SK-N-SH (cell line): ENCODE results near the gene PTPN12. TPM values are rescaled to one million over a fixed set of nuclear protein-coding genes. Genes with fewer than 3 reads are reported as not detected.

Experiments
- CTCF ChIA-PET: fragments of 300-600, 350-600 bp; formaldehyde crosslinking; extraction: SDS; loops from one replicate; lab custom pipeline; 2021; lab: Yijun Ruan, JAX
- POLR2A ChIA-PET: fragments of 350-600 bp; sonication (Branson Sonifier 250); formaldehyde crosslinking; extraction: SDS; loops from one replicate; lab custom pipeline; 2020; ENCODE audit warnings: antibody characterized with exemption, inconsistent platforms; lab: Yijun Ruan, JAX
- DNase-seq: peaks from one replicate; pipeline ENCODE4 v3.0.0; 2012
- H2AFZ ChIP-seq: fragments of 200-600 bp; sonication (generic); 2 replicates; pipeline ENCODE4 v1.8.1; 2016; ENCODE audit warnings: antibody characterized with exemption, mild to moderate bottlenecking, low read depth
- H3F3A ChIP-seq: fragments of 200-600 bp; sonication (generic); replicated peaks from 2 replicates; pipeline ENCODE3; 2016; ENCODE audit warnings: antibody characterized with exemption, mild to moderate bottlenecking; ENCODE audit not compliant: insufficient read depth
- H3K27ac ChIP-seq, 2 experiments: fragments of 200-500 bp in 1 of 2; fragments of 200-600 bp in 1 of 2; sonication (Bioruptor generic) in 1 of 2; sonication (generic), shearing (Covaris generic) in 1 of 2; 2 replicates each; pipeline versions ENCODE4 v1.5.1 to v1.6.1; 2014 to 2016; ENCODE audit warnings: low read depth in 2 of 2, inconsistent platforms in 1 of 2, low read length in 1 of 2, mild to moderate bottlenecking in 1 of 2, mixed read lengths in 1 of 2
- H3K27me3 ChIP-seq: fragments of 200-600 bp; sonication (generic), shearing (Covaris generic); 2 replicates; pipeline ENCODE4 v1.6.1; 2016; ENCODE audit warnings: mixed run types; ENCODE audit not compliant: insufficient read depth
- H3K36me3 ChIP-seq, 2 experiments: fragments of 200-500 bp in 1 of 2; fragments of 200-600 bp in 1 of 2; sonication (Bioruptor generic) in 1 of 2; sonication (generic) in 1 of 2; replicated peaks in 1 of 2; 2 replicates each; pipeline versions ENCODE3 to v1.5.1; 2014 to 2016; ENCODE audit warnings: low read length in 1 of 2, mild to moderate bottlenecking in 1 of 2; ENCODE audit not compliant: insufficient read depth in 2 of 2, control insufficient read depth in 1 of 2
- H3K4me1 ChIP-seq, 2 experiments: fragments of 200-500 bp in 1 of 2; fragments of 200-600 bp in 1 of 2; sonication (Bioruptor generic) in 1 of 2; sonication (generic), shearing (Covaris generic) in 1 of 2; 2 replicates each; pipeline versions ENCODE4 v1.5.1 to v1.6.1; 2014 to 2016; ENCODE audit warnings: low read depth in 1 of 2, low read length in 1 of 2, mixed run types in 1 of 2; ENCODE audit not compliant: insufficient read depth in 2 of 2, control insufficient read depth in 1 of 2
- H3K4me2 ChIP-seq: fragments of 200-600 bp; sonication (generic), shearing (Covaris generic); 2 replicates; pipeline ENCODE4 v1.6.1; 2017; ENCODE audit warnings: mixed run types
- H3K4me3 ChIP-seq, 2 experiments: fragments of 200-500 bp in 1 of 2; fragments of 200-600 bp in 1 of 2; sonication (Bioruptor generic) in 1 of 2; sonication (generic), shearing (Covaris generic) in 1 of 2; 2 replicates each; pipeline versions ENCODE4 v1.5.1 to v1.8.1; 2014 to 2016; ENCODE audit warnings: low read depth in 2 of 2, inconsistent platforms in 1 of 2, low read length in 1 of 2, mild to moderate bottlenecking in 1 of 2, mixed read lengths in 1 of 2, moderate library complexity in 1 of 2
- H3K79me2 ChIP-seq: fragments of 200-600 bp; sonication (generic); 2 replicates; pipeline ENCODE4 v1.8.1; 2017; ENCODE audit warnings: mild to moderate bottlenecking; ENCODE audit not compliant: insufficient read depth
- H3K9ac ChIP-seq: fragments of 200-600 bp; sonication (generic); 2 replicates; pipeline ENCODE4 v1.6.1; 2017; ENCODE audit warnings: mixed run types
- H3K9me2 ChIP-seq: fragments of 200-600 bp; sonication (generic); 2 replicates; pipeline ENCODE4 v1.6.1; 2017; ENCODE audit warnings: mixed run types
- H3K9me3 ChIP-seq: fragments of 200-600 bp; sonication (generic); 2 replicates; pipeline ENCODE4 v1.6.1; 2017; ENCODE audit warnings: mixed run types, mild to moderate bottlenecking, moderate library complexity
- H4K20me1 ChIP-seq: fragments of 200-600 bp; sonication (generic); 2 replicates; pipeline ENCODE4 v1.6.1; 2017; ENCODE audit warnings: mild to moderate bottlenecking, mixed run types; ENCODE audit not compliant: insufficient read depth
- EP300 ChIP-seq, 2 experiments: IDR thresholded peaks; 2 replicates each; pipeline versions ENCODE4 v1.4.0 to v1.6.1; 2012; ENCODE audit warnings: borderline replicate concordance in 1 of 2, low read depth in 1 of 2, low read length in 1 of 2
- FOXJ3 ChIP-seq: sonication (generic); formaldehyde crosslinking; IDR thresholded peaks from 2 replicates; pipeline ENCODE4 v1.5.1; 2020; ENCODE audit warnings: mild to moderate bottlenecking, missing genetic modification reagents
- JUND ChIP-seq: IDR thresholded peaks from 2 replicates; pipeline ENCODE4 v1.4.0; 2012
- MXI1 ChIP-seq: IDR thresholded peaks from 2 replicates; pipeline ENCODE4 v1.6.1; 2012; ENCODE audit warnings: mild to moderate bottlenecking, low read depth, low read length, improper control_type of control experiment
- RAD21 ChIP-seq: IDR thresholded peaks from 2 replicates; pipeline ENCODE4 v1.6.1; 2012; ENCODE audit warnings: mild to moderate bottlenecking, low read length
- RCOR1 ChIP-seq: fragments of 150-350 bp; IDR thresholded peaks from 2 replicates; pipeline ENCODE4 v1.6.1; 2017; ENCODE audit warnings: antibody characterized with exemption, low read length
- RFX5 ChIP-seq: IDR thresholded peaks from 2 replicates; pipeline ENCODE4 v1.6.1; 2012; ENCODE audit warnings: mild to moderate bottlenecking, improper control_type of control experiment, low read length
- RXRA ChIP-seq: IDR thresholded peaks from 2 replicates; pipeline ENCODE4 v1.4.0; 2012; ENCODE audit warnings: low read depth, mild to moderate bottlenecking, borderline replicate concordance
- SMC3 ChIP-seq: IDR thresholded peaks from 2 replicates; pipeline ENCODE4 v1.6.1; 2012; ENCODE audit warnings: low read depth, low read length, improper control_type of control experiment
- USF1 ChIP-seq: IDR thresholded peaks from 2 replicates; pipeline ENCODE4 v1.4.0; 2012; ENCODE audit warnings: low read depth, borderline replicate concordance
- USF2 ChIP-seq: fragments of 150-350 bp; IDR thresholded peaks from 2 replicates; pipeline ENCODE4 v1.6.1; 2017; ENCODE audit warnings: antibody characterized with exemption, low read length, low read depth, borderline replicate concordance
- YY1 ChIP-seq: IDR thresholded peaks from 2 replicates; pipeline ENCODE4 v1.4.0; 2012; ENCODE audit warnings: low read depth, mild to moderate bottlenecking
- WGBS: methylation state at CpG from one replicate; pipeline ENCODE4 v1.1.6; 2017; ENCODE audit warnings: low lambda C conversion rate; 5-methylcytosine and 5-hydroxymethylcytosine counted together
- polyA plus RNA-seq, 3 experiments: library from polyadenylated mRNA; depleted of rRNA; stranded (reverse); fragments of >200 nt; gene quantifications; 2 replicates each; pipeline ENCODE4 v1.2.3, GENCODE V29; 2012
- TF ChIP-seq, protein P1 (sequence below): fragments of 200-600 bp; sonication (generic); IDR thresholded peaks from 2 replicates; pipeline ENCODE4 v1.6.1; 2017; ENCODE audit warnings: antibody characterized with exemption, mild to moderate bottlenecking, moderate library complexity
- TF ChIP-seq, protein P2 (sequence below): IDR thresholded peaks from 2 replicates; pipeline ENCODE4 v1.4.0; 2012; ENCODE audit warnings: low read depth, borderline replicate concordance

The PTPN12 gene
- polyA plus RNA-seq, 1 of the 3 experiments (the other 2 are of a cell fraction) = 23.3 TPM

DNA sequence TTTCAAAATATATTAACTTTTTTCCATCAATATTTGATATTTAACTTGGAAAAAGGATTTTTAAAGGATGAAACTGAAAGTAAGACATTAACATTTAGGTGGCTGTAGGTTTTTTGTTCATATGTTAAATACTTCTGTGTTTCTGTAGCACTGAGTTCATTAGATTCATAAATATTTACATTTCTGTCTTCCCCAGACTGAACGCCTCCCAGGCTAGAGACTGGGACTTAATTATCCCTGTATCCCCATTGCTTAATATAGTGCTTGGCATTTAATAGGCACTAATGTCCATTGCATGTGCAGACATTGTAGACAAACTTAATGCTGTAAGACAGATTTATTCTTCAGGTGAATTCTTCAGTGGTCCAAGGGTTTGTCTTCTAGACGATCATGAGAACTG lies 7.4 kb downstream of the PTPN12 start (continued):
- TF ChIP-seq, protein P1, sequence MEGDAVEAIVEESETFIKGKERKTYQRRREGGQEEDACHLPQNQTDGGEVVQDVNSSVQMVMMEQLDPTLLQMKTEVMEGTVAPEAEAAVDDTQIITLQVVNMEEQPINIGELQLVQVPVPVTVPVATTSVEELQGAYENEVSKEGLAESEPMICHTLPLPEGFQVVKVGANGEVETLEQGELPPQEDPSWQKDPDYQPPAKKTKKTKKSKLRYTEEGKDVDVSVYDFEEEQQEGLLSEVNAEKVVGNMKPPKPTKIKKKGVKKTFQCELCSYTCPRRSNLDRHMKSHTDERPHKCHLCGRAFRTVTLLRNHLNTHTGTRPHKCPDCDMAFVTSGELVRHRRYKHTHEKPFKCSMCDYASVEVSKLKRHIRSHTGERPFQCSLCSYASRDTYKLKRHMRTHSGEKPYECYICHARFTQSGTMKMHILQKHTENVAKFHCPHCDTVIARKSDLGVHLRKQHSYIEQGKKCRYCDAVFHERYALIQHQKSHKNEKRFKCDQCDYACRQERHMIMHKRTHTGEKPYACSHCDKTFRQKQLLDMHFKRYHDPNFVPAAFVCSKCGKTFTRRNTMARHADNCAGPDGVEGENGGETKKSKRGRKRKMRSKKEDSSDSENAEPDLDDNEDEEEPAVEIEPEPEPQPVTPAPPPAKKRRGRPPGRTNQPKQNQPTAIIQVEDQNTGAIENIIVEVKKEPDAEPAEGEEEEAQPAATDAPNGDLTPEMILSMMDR = no peak
- no peak for TF ChIP-seq USF1
- no peak for TF ChIP-seq RAD21
- no peak for TF ChIP-seq SMC3

- Histone ChIP-seq H3K9me2 (no peaks in the 10 kb centered on the region), H4K20me1 (peaks cover 91% of the 10 kb centered on the region), H3K79me2 (peaks cover 100% of the 10 kb centered on the region), H2AFZ (no peak overlapping the region), H3K36me3 (peaks cover 9 to 57% of the 10 kb centered on the region in 2 experiments), H3K4me1 (no peaks in the 10 kb centered on the region; a peak in 1 of 4 replicates), H3K27me3 (no peaks in the 10 kb centered on the region), H3K9me3 (no peaks in the 10 kb centered on the region), H3K9ac (no peak overlapping the region), H3K4me2 (no peak overlapping the region), H3K4me3 (no peak overlapping the region), H3F3A (peaks cover 12% of the 10 kb centered on the region), H3K27ac (no peak overlapping the region)
- POLR2A ChIA-PET = no interaction called here
- CTCF ChIA-PET = interaction anchor here (0.6 to 1.4 kb wide), 4 partner anchors 9 to 211 kb away, joined by 3 to 6 read pairs (median 4); no protein-coding TSS in a partner anchor
- TF ChIP-seq EP300 (IDR thresholded peaks at IDR 0.05; ENCODE audit: borderline replicate concordance in 1 of 2, low read depth in 1 of 2, low read length in 1 of 2) (no peak), YY1 (no peak), JUND (no peak), MXI1 (no peak), FOXJ3 (CRISPR knock-in tag) (no peak), RXRA (no peak), USF1 (no peak), RFX5 (no peak), USF2 (no peak), RCOR1 (no peak)
- TF ChIP-seq, protein P2, sequence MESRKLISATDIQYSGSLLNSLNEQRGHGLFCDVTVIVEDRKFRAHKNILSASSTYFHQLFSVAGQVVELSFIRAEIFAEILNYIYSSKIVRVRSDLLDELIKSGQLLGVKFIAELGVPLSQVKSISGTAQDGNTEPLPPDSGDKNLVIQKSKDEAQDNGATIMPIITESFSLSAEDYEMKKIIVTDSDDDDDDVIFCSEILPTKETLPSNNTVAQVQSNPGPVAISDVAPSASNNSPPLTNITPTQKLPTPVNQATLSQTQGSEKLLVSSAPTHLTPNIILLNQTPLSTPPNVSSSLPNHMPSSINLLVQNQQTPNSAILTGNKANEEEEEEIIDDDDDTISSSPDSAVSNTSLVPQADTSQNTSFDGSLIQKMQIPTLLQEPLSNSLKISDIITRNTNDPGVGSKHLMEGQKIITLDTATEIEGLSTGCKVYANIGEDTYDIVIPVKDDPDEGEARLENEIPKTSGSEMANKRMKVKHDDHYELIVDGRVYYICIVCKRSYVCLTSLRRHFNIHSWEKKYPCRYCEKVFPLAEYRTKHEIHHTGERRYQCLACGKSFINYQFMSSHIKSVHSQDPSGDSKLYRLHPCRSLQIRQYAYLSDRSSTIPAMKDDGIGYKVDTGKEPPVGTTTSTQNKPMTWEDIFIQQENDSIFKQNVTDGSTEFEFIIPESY = no peak
- DNase-seq = no peak
- 94% methylated on average over 3 of the region's 3 CpGs for WGBS
Observed at GRCh38 chr7:77548206-77548605, 11.1 kb downstream of the PTPN12 start.
